T-helper 2 cell (primary cell): ENCODE measurements around the gene PRRC2C.
"Not testable (repeated sequence)": the region's sequence is repeated elsewhere in the genome, so short reads cannot be mapped to it uniquely, and the experiment has no call there.

ENCODE experiments used
- DNase-seq, 5 experiments: peaks; one replicate each; pipeline versions ENCODE4 v3.0.0 to v3.0.0-alpha.2; 2012 to 2022

The PRRC2C gene

GRCh38 chr1:171588230-171588629 is 102.9 kb downstream of the PRRC2C start:
- DNase-seq: no peak

- DNase-seq: peak in 1 of 5 experiments; percentile 4
Measured at GRCh38 chr1:171590022-171590421, 104.7 kb downstream of the PRRC2C start.

DNA sequence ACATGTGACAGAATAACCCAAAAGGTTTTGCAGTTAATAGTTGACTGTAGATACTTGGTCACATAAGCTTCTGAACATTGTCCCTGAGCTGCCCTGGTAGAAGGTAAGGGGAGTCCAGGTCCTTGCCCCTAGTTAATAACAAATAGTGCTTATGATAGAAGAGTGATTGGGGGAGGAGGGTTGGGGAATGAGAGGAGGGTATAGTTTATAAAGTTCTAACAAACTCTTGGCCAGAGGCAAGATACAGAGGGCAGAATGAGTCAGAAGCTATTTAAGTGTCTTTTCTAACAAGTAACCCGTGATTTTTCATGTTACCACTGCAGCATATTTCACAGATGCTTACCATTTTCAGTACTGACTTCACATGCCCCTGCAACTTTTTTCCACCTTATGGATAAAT is 110.0 kb downstream of the PRRC2C start:
- no peak for DNase-seq

GRCh38 chr1:171596119-171596518 is 110.8 kb downstream of the PRRC2C start:
- no peak for DNase-seq

DNA sequence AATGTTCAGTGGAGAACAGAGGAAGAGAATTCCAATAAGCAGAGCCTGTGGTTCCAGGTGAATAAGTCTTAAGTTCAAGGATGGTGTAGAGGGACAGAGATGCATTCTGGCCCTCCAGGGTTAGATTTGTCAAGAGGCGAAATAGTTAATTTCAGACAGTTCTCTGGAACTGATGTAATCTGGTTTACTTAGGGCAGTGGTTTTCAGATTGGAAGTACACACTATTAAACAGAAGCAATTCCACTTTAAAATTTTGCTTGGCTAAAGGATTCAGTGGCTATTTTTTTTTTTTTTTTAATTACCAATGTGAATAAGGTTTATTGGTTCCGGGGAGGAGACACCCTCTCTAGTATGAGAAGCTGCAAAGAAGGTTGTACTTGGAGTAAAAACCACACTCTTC is 111.4 kb downstream of the PRRC2C start:
- no peak for DNase-seq

GRCh38 chr1:171597203-171597602 is 111.9 kb downstream of the PRRC2C start:
- no peak for DNase-seq

DNA sequence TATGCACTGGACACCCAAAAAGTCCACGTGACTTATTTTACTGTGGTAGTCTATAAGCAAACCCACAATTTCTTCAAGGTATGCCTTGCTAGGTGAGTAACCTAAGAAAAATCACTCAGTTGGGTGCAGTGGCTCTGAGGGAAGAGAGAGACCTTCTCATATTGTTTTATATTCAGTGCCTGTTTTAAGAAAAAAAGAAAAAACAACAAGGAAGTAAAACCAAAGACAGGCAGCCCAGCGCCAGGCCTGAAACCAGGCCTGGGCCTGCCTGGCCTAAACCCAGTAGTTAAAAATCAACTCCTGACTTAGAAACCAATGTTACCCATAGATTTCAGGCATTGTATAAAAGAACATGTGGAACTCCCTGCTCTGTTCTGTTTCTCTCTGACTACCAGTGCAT is 115.0 kb downstream of the PRRC2C start:
- DNase-seq: not testable (repeated sequence)

GRCh38 chr1:171600862-171601261 is 115.5 kb downstream of the PRRC2C start:
- no peak for DNase-seq

DNA sequence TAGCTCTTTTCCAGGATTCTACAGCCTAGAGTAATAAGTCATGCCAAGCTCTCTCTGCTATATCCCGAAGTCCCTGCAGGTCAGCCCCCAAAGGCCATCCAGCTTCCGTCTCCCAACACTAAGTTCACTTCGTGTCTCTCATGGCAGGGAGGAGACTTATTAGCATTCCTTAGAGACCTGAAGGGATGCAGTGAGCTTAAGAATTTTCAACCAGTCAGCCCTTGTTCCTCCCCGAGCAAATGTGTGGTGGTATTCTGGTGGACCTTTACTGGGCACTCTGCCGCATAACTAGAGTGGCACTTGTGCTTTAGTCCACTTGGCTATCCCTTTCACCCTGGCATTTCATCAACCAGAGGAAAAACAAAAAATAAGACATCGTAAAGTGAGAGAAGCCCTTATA is 117.7 kb downstream of the PRRC2C start:
- not testable (repeated sequence) for DNase-seq

GRCh38 chr1:171606402-171606941 is 121.1 kb downstream of the PRRC2C start:
- DNase-seq: no peak

DNA sequence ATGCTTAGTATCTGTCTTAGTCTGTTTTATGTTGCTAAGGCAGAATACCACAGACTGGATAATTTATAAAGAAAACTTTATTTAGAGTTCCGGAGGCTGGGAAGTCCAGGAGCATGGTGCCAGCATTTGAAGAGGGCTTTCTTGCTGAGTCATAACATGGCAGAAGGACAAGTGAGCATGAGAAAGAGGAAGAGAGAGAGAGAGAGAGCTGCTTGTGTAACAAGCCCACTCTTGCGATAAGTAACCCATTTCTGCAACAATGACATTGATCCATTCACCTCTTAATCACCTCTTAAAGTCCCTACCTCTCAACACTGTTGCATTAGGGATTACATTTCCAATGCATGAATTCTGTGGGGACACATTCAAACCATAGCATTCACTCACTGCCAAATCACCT is 125.1 kb downstream of the PRRC2C start:
- DNase-seq: no peak

- no peak for DNase-seq
Measured at GRCh38 chr1:171611306-171611705, 126.0 kb downstream of the PRRC2C start.

DNA sequence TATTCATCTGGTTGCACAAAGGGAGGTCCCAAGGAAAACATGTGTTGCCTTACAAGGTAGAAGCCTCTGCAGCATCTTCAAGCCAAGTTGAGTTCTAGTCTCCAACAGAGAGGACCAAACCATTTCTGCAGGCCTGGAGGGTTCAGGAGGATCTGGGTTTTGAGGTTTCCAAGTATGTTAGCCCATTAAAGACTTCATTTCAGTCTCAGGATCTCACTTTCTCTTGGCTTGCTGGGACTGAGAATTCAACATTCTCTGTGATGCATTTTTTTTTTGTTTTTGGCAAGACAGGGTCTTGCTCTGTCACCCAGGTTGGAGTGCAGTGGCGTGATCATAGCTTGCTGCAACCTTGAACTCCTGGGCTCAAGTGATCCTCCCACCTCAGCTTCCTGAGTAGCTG is 128.0 kb downstream of the PRRC2C start:
- DNase-seq: no peak

- DNase-seq: not testable (repeated sequence)
Measured at GRCh38 chr1:171615122-171615906, 130.0 kb downstream of the PRRC2C start.

DNA sequence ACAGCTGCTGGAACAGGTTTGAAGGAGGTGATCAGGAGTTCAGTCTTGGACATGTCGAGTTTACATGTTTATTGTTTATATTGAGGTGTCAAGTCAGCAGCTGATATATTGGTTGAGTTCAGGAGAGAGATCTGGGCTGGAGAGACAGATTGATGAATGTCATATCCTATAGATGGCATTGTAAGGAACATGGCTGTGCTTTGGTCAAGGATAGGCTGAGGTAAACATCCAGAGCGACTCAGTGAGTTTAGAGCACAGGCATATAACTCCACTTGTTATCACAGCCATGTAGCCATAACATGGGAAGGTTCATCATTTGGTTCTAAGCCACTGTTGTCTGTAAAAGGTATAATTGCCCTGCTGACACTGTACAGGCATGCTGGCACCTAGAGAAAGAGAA is 131.3 kb downstream of the PRRC2C start:
- DNase-seq: no peak

DNA sequence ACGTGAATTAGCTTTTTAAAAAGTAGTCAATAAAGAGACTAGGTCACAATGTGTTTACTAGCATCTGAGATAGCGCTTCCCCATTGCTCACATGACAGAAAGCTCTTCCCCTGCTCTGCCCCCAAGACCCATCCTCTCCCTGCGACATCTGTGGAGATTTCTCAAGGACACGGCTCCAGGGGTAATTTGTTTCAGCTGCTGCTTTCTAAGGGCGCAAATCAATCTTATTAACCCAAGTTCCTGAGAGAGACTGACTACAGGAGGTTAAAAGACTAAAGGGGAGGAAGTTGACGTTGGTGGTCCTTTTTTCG is 136.8 kb downstream of the PRRC2C start, which contains the start of gene MYOCOS:
MYOCOS (plus strand) TSS at position 92 of the 311 bp plus-strand sequence. CDS start 1,641 bp downstream, outside the sequence.
- DNase-seq: no peak

DNA sequence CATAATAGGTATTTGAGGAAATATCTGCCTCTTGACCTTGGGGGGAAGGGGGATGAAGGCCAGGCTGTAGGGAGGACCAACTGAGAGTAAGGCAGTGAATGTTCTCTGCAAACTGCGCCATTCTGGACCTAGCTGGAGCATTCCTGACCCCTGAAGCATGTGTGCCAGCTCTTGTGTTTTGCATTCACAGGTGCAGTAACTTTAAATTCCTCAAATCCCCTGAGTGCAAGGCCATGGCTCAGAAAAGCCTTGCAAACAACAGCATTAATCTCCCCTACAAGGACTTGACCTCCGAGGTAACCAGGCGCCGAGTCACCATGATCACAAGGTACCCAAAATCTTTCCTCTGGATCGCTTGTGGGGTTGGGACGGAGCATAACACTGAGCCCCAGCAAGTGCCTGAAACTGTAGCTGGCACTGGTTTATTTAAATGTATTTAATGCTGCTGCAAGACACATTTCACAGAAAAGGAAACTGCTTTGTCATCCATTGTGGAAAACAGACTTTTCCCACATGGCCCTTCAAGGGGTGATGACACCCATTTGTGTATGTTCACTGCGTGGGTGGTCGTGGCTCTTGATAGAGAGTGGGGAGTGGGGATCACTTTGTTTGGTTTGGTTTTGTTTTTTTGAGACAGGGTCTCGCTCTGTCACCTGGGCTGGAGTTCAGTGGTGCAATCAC is 138.5 kb downstream of the PRRC2C start:
- no peak for DNase-seq

DNA sequence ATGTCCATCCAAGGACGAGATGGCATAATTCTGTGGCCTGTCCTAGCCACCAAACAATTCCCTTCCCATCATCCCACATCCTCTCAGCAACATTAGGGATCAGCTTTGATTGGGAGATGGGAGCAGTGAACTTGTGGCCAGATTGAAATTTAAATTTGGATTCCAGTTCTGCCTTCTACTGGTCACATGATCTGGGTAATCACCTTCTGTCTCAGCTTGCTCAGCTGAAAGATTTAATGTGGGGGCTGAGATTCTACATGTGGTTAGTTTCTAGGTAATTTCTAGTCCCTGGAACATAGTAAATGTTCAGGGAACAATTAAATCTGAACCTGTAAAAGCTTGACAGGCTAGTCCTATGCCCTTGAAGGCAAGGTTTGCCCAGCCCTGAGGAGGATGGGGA is 139.9 kb downstream of the PRRC2C start:
- no peak for DNase-seq

DNA sequence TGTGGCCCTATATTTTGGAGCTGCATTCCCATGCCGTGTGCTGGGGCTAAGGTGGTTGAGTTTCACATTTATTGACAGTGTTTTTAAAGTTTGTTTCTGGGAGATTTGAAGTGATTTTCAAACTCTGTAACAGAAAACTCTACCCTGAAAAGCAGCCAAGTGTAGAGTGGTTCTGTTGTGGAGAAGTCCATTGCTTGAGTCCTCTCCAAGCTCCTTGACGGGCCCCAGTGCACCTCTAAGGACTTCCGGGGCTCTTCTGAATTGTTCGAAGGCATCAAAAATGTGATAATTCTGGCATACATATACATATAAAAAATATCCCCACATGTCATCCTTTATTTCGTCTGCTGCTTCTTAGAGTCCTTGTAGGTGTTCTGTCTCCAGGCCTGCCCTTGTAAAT is 141.7 kb downstream of the PRRC2C start:
- no peak for DNase-seq

DNA sequence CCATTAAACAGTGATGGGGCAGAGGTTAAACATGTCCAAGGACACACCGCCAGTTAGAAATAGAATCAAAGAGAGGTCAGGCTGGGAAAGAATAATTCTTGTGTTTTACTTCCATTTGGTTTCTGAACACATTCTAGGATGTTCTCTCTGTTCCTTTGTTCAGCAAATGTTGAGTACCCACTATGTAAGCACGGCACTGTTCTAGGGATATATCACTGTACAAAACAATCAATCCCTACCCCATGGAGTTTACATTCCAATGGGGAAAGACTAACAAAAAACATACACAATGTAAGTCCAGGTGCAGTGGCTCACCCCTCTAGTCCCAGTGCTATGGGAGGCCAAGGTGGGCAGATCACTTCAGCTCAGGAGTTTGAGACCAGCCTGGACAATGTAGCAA is 142.9 kb downstream of the PRRC2C start:
- DNase-seq: no peak

- DNase-seq: no peak
Measured at GRCh38 chr1:171635661-171636060, 150.3 kb downstream of the PRRC2C start.

DNA sequence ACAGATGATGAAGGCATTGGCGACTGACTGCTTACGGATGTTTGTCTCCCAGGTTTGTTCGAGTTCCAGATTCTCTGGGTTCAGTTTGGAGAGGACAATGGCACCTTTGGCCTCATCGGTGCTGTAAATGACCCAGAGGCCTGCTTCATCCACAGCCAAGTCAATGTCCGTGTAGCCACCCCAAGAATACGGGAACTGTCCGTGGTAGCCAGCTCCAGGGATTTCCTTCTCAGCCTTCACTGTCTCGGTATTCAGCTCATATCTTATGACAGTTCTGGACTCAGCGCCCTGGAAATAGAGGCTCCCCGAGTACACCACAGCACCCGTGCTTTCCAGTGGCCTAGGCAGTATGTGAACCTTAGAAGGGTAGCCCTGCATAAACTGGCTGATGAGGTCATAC is 150.8 kb downstream of the PRRC2C start:
- DNase-seq: no peak

GRCh38 chr1:171637928-171638576 is 152.7 kb downstream of the PRRC2C start:
- DNase-seq: no peak

DNA sequence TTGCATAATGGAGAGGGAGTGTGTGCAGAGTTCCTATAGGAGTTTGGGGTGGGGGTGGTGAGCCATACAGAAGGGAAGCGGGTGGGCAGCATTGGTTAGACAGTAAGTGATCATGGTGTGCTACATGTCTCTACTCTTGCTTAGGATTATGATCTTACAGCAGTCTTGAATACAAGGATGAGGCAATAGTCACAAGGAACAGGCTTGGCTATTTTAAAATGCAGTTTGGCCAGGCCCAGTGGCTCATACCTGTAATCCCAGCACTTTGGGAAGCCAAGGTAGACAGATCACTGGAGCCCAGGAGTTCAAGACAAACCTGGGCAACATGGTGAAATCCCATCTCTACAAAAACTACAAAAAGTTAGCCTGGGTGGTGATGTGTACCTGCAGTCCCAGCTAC is 154.9 kb downstream of the PRRC2C start:
- DNase-seq: no peak
